ENCODE results near the gene LHFPL6. TPM values are rescaled to one million over a fixed set of nuclear protein-coding genes. Genes with fewer than 3 reads are reported as not detected.

The LHFPL6 gene
- total RNA-seq, 2 donors from 2014 or later = 0.52 to 2.8 TPM

GRCh38 chr13:39506559-39507390, 96.2 kb downstream of the LHFPL6 start:
- ATAC-seq (no peak), DNase-seq (ENCODE audit: low spot score in 2 of 2) (no peak)
- Mint-ChIP-seq H3K36me3 (no peaks in the 10 kb centered on the region), H3K9me3 (no peaks in the 10 kb centered on the region), H3K27ac (no peak overlapping the region)

- ATAC-seq (no peak), DNase-seq (ENCODE audit: low spot score in 2 of 2) (no peak)
- no peaks in the 10 kb centered on the region for H3K9me3 Mint-ChIP-seq
- H3K36me3 Mint-ChIP-seq = no peaks in the 10 kb centered on the region
- no peak overlapping the region for H3K27ac Mint-ChIP-seq
These were observed 97.8 kb downstream of the LHFPL6 start for GRCh38 chr13:39505151-39505550.

DNA sequence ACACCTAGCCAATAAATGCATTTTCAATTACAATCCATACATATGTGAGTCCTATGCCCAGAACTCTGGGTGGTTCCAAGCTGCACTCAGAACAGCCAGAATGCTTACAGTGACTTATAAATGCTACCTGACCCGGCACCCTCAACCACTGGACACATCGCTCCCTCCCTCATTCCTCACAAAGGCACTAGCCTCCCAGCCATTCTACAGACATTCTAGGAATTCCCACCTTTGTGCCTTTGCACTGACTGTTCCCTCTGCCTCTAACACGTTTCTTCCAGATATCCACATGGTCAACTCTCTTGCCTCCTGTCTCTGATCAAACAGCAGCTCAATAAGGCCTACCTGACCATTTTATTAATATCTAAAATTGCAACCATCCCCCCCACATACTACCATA, 99.9 kb downstream of the LHFPL6 start:
- Mint-ChIP-seq H3K36me3 (no peaks in the 10 kb centered on the region), H3K9me3 (no peaks in the 10 kb centered on the region), H3K27ac (no peak overlapping the region)
- DNase-seq (ENCODE audit: low spot score in 2 of 2) = no peak
- ATAC-seq = no peak

- Mint-ChIP-seq H3K9me3 (no peaks in the 10 kb centered on the region), H3K36me3 (no peaks in the 10 kb centered on the region), H3K27ac (no peak overlapping the region)
- DNase-seq (ENCODE audit: low spot score in 2 of 2) = no peak
- ATAC-seq = no peak
These were observed 101.2 kb downstream of the LHFPL6 start for GRCh38 chr13:39501702-39502324.

DNA sequence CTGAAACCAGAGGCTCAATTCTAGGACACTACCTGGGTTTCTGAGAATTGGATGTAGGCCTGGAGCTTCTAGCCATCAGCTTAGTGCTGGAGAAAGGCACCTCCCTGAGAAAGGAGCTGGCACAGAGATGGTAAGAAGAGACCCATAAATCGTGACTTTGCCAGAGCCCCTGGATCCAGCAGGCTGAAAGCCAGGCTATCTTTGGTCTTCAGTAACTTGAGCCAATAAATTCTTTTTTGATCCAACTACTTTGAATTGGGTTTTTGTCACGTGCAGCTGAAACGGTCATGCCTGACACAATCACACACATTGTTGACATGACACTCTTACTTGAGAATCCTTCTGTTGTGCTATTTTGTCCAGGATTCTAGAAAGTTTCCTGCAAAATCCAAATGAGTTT, 103.4 kb downstream of the LHFPL6 start:
- H3K36me3 Mint-ChIP-seq = no peaks in the 10 kb centered on the region
- H3K9me3 Mint-ChIP-seq = no peaks in the 10 kb centered on the region
- ATAC-seq = no peak
- H3K27ac Mint-ChIP-seq = no peak overlapping the region
- DNase-seq (ENCODE audit: low spot score in 2 of 2) = no peak

GRCh38 chr13:39498471-39499114, 104.4 kb downstream of the LHFPL6 start:
- Mint-ChIP-seq H3K36me3 (no peaks in the 10 kb centered on the region), H3K27ac (no peak overlapping the region), H3K9me3 (no peaks in the 10 kb centered on the region)
- no peak for ATAC-seq
- no peak for DNase-seq (ENCODE audit: low spot score in 2 of 2)

DNA sequence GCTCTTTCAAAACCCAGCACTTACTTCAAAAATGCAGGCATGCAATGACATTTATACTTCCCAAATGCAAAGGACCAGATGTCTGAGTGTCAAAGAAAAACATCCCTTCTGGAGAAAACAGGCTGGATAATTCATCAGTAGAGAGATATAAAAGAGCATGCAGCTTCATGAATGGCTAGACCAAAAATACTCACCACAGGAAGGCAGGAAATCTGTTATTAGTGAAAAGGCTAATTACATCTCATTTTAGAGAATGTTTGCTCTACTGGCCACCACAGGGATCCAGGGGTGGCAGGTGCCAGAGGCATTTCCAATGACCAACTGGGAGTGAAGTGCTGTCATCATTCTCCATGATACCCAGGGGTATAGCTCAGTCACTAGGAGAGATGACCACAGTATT, 106.5 kb downstream of the LHFPL6 start:
- DNase-seq (ENCODE audit: low spot score in 2 of 2) (no peak), ATAC-seq (no peak)
- Mint-ChIP-seq H3K27ac (no peak overlapping the region), H3K9me3 (no peaks in the 10 kb centered on the region), H3K36me3 (no peaks in the 10 kb centered on the region)

- ATAC-seq = no peak
These were observed 108.4 kb downstream of the LHFPL6 start for GRCh38 chr13:39494633-39495032.

DNA sequence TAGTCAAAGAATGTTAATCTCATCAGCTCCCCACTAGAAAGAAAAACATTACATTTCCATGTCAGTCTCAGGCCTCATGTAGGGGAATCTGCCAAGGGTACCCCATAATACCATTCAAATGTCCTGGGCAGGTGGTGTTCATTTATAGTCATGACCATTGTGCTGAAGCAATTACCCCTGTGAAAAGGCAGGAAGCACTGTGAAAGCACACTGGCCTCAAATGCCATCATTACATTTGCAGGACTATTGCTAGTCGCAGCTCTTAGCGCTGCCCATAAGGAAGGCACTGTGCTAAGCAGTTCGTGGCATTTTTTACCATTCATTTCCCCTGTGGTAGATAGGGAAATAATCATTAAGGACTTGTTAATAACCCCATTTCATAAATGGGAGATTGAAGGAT, 109.0 kb downstream of the LHFPL6 start:
- H3K9me3 Mint-ChIP-seq = no peaks in the 10 kb centered on the region
- H3K27ac Mint-ChIP-seq = no peak overlapping the region
- ATAC-seq = no peak
- no peak for DNase-seq (ENCODE audit: low spot score in 2 of 2)
- H3K36me3 Mint-ChIP-seq = no peaks in the 10 kb centered on the region

More at GRCh38 chr13:39494633-39495032, 108.4 kb downstream of the LHFPL6 start:
- H3K9me3 Mint-ChIP-seq = no peaks in the 10 kb centered on the region
- H3K36me3 Mint-ChIP-seq = no peaks in the 10 kb centered on the region
- H3K27ac Mint-ChIP-seq = no peak overlapping the region
- DNase-seq (ENCODE audit: low spot score in 2 of 2) = no peak

- no peak for ATAC-seq
- Mint-ChIP-seq H3K9me3 (no peaks in the 10 kb centered on the region), H3K27ac (no peak overlapping the region), H3K36me3 (no peaks in the 10 kb centered on the region)
- DNase-seq (ENCODE audit: low spot score in 2 of 2) = no peak
These were observed 112.9 kb downstream of the LHFPL6 start for GRCh38 chr13:39490136-39490535.

GRCh38 chr13:39486758-39487157, 116.2 kb downstream of the LHFPL6 start:
- H3K36me3 Mint-ChIP-seq = no peaks in the 10 kb centered on the region
- no peak overlapping the region for H3K27ac Mint-ChIP-seq

DNA sequence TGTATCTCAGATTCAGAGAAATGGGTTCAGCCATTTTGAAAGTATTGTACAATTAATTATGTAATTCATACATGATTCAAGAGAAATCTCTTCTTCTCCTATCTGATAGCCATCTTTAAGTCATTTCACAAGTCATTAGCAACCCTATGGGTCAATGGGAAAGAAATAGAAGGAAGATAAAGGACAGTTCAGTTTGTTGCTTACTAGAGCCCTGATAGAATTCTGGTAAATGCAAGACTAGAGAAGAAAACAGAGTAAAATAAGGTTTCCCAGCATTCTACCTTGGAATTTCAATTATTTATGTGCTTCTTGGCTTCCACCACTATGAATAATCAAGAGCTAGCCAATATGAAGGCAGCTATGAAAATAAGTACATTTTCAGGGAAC, 117.7 kb downstream of the LHFPL6 start:
- Mint-ChIP-seq H3K27ac (no peak overlapping the region), H3K36me3 (no peaks in the 10 kb centered on the region), H3K9me3 (no peaks in the 10 kb centered on the region)
- DNase-seq (ENCODE audit: low spot score in 2 of 2) = no peak
- no peak for ATAC-seq

More at GRCh38 chr13:39486758-39487157, 116.2 kb downstream of the LHFPL6 start:
- no peak for DNase-seq (ENCODE audit: low spot score in 2 of 2)
- ATAC-seq = no peak
- H3K9me3 Mint-ChIP-seq = no peaks in the 10 kb centered on the region

- DNase-seq (ENCODE audit: low spot score in 2 of 2) (no peak), ATAC-seq (no peak)
- Mint-ChIP-seq H3K9me3 (no peaks in the 10 kb centered on the region), H3K27ac (no peak overlapping the region), H3K36me3 (no peaks in the 10 kb centered on the region)
These were observed 118.3 kb downstream of the LHFPL6 start for GRCh38 chr13:39484506-39485313.

GRCh38 chr13:39483326-39483725, 119.7 kb downstream of the LHFPL6 start:
- Mint-ChIP-seq H3K36me3 (no peaks in the 10 kb centered on the region), H3K9me3 (no peaks in the 10 kb centered on the region), H3K27ac (no peak overlapping the region)
- ATAC-seq (no peak), DNase-seq (ENCODE audit: low spot score in 2 of 2) (no peak)

DNA sequence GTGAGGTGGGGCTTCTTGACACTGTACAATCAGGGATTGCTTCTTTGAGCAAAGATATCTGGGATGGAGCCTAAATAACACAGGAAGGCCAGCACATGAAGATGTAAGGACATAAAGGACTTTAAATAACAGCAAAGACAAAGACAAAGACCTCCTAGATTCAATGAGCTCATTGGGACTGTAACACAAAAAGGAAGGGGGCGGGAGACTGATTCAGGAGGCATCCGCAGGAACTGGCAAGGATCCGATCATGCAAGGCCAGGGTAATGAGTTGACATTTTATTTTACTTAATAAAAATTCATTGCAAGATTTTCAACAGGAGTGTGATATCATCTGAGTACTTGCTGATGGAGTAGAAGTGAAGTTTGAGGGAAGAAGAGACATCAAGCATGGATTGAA, 121.5 kb downstream of the LHFPL6 start:
- ATAC-seq = no peak
- no peak for DNase-seq (ENCODE audit: low spot score in 2 of 2)
- no peaks in the 10 kb centered on the region for H3K9me3 Mint-ChIP-seq
- H3K36me3 Mint-ChIP-seq = no peaks in the 10 kb centered on the region
- no peak overlapping the region for H3K27ac Mint-ChIP-seq

GRCh38 chr13:39474600-39474999, 128.4 kb downstream of the LHFPL6 start:
- DNase-seq (ENCODE audit: low spot score in 2 of 2) (no peak), ATAC-seq (no peak)
- H3K27ac Mint-ChIP-seq = no peak overlapping the region
- H3K36me3 Mint-ChIP-seq = no peaks in the 10 kb centered on the region
- peaks cover 0 to 3% of the 10 kb centered on the region in 2 donors for H3K9me3 Mint-ChIP-seq

- ATAC-seq = no peak
- Mint-ChIP-seq H3K36me3 (no peaks in the 10 kb centered on the region), H3K9me3 (peaks cover 0 to 3% of the 10 kb centered on the region in 2 donors), H3K27ac (no peak overlapping the region)
- no peak for DNase-seq (ENCODE audit: low spot score in 2 of 2)
These were observed 133.3 kb downstream of the LHFPL6 start for GRCh38 chr13:39469676-39470075.

Measured in activated naive CD4-positive, alpha-beta T cell treated with anti-CD3 and anti-CD28 coated beads, Interleukin-2, amount 50 U/mL, for 72 hours (primary cell).